HG03460 (cell line): ENCODE data around the gene MED10.

Experiments
- ATAC-seq: cut with Tn5 transposase; IDR thresholded peaks from one replicate; pipeline ENCODE4 v1.9.1; 2021; ENCODE audit not compliant: unreplicated experiment

Gene MED10

DNA sequence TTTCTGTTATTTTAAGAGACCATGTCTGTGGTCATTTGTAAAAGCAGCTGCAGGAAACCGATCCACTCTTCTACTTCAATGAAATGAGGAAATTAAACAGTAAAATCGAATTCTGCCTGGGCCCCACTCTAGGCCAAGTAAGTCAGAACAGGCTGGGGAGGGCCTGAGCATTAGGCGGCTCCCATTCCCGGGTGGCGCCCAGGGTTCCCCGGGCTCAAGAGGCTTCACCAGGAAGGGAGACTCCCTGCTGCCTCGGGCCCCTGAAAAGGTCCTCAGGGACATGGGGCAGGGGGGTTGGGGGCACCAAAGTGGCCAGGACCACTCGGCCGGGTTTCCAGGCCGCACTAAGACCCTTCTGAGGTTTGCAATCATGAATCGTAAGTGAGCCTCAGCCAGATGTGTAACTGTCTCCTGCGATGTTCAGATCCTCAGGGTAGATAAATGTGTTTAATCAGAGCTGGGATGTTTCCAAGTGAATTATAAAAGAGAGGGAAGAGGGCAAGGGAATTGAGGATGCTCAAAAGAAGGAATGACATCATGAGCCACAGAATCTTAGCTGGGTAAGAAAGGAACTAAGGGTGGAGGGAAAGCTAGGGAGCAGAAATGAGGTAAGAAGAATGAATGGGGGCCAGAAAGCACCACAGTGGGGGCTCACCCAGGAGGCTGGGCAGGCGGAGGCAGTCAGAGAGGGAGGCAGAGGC is 24.6 kb downstream of the MED10 start:
- no peak for ATAC-seq

DNA sequence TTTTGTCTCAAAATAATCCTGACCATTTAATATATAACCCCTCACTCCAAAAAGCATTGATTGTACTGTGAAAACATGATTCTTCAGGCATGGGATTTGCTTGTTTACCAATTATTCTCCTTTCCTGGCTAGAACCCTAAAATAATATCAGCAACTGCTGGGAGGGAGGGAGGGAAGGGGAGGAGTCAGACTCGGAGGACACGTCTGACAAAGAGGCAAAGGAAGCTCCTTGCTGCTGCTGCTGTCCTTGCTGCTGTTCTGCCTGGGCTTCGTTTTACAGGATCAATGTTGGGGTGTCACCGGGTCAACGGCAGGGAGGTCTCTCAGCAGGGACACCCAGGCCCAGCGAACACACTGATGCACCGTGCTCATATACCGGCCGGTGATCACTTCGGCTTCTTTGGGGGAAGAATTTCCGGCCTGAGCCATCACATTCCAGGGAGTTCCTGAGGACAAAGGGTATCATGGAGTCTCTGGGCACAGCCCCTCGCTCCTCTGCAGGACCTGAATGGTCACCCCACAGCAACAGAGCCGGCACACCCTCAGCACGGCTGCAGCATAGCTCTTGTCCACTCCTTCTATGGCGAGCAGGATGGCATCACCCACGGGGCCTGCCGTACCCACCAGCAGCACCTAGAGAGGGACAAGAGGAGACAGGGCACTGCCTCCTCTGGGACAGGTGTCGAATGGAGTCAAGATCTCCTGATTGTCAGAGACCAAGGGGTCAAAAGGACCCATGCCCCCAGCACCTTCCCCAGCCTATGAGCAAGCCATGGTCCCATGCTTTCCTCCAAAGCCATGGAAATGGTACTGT is 27.9 kb downstream of the MED10 start:
- no peak for ATAC-seq

DNA sequence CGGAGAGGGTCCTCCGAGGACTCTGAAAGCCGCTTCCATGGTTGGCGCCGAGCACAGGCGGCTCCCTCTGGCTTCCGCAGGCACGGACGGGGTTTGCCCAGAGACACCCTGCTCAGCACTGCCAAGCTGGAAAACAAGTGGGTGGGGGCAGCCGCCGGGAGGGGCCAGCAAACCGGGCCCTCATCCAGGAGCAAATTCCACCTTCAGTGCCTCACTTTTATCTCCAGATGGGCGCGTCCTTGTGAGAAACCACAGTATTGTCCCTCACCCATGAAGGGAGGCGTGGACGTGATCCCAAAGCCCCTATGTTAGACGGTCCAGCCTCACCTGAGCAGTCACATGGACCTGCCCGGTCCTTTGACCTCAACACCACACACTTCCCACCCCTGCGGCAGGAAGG is 29.0 kb downstream of the MED10 start:
- no peak for ATAC-seq

DNA sequence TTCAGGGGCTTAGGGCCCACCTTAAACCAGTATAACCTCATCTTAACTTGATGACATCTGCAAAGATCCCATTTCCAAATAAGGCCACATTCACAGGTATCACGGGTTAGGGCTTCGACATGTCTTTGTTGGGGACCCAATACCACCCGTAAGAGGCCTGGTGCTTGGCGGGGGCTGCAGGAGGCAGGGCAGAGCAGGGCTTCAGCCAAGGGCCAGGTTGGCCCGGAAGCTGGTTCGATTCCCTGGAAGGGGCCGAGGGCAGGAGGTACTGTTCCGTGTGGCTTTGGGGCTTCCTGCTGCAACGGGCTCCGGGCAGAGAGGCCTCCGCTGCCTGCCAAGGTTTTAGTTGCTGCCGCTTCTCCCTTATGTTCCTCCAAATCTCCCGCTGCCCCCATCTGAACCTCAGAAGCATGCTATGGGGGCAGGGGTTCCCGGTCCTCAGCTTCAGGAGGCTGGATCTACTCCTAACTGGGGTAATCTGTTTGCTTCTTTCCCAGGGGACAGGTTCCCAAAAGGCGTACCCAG is 29.8 kb downstream of the MED10 start:
- ATAC-seq, result no peak

DNA sequence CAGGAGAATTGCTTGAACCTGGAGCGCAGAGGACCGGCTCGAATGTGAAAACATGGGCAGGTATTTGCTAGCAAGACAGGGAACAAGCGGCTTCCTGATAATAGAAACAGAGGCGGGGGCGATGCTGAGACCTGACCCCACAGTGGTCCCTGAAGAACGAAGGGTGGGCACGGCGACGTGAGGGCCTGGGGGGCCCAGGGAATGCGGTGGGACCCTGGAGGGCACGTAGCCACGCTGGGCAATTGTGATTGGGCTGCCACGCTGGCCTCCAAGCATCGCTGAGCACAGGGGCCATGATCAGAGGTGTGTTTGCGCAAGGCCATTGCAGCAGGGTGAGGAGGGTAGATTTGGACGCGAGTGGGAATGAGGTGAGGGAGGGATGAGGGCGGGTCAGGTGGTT is 30.7 kb downstream of the MED10 start:
- ATAC-seq, result no peak

DNA sequence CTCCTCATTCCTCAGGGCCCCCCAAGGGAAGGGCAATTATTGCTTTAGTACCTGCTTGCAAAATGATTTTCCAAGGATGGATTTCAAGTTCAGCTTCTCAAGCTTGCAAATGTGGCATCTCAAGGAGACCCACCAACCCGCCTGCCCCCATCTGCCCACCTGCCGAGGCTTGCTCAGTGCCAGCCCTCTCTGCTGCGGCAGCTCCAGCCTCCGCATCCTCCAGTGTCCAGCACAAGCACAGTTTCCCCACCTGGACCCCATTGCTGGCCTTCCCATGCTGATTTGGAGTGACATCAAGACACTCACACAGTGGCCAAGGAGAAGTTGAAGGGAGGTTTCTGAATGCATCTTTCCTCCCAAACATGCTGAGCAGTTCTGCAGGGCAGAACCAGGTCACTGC is 31.2 kb downstream of the MED10 start:
- ATAC-seq, result no peak

DNA sequence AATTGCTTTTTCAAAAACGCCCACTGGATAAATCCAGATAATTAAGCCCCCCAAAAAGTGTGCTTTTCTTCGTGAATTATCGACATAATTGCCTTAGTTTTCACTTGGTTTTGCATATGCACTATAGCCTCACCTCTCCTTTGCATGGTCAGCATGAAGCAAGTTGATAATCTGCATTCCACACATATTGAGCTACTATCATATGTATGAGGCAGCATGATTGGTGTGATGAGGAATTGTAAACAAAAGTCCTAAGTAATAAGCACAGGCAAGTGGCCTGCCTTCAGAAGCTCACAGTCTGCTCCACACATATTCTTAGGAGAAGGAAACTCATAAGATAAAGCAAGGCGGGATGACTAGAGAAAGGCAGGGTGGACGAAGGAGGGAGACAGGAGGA is 33.8 kb downstream of the MED10 start:
- no peak for ATAC-seq

DNA sequence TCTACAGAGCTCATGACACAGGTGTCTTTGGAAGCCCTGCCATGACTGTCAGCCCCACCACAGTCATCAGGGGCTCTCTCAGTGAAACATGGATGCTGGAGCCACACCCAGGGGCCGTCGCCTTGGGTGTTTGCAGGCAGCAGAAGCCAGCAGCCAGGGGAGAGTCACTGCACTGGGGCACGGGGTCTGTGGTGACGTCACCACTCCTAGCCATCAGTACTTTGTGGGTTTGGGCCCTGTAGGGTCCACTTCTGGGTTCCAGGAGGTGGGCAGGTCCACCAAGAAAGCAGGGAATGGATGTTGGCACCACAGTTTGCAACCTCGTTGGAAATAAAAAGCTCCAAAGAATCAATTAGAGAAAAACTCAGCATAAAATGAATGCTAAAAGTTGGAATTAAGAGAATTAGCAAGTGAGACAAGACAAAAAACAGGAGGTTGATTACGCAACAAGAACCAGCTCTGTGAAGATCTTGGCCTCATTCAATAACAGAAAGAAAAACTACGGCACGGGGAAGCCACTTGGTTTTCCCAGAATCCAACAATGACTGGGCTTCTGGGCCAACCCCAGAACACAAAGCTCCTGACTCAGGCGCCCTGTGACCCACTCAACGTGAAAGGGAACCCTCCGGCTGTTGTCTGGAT is 34.3 kb downstream of the MED10 start:
- ATAC-seq, result no peak

DNA sequence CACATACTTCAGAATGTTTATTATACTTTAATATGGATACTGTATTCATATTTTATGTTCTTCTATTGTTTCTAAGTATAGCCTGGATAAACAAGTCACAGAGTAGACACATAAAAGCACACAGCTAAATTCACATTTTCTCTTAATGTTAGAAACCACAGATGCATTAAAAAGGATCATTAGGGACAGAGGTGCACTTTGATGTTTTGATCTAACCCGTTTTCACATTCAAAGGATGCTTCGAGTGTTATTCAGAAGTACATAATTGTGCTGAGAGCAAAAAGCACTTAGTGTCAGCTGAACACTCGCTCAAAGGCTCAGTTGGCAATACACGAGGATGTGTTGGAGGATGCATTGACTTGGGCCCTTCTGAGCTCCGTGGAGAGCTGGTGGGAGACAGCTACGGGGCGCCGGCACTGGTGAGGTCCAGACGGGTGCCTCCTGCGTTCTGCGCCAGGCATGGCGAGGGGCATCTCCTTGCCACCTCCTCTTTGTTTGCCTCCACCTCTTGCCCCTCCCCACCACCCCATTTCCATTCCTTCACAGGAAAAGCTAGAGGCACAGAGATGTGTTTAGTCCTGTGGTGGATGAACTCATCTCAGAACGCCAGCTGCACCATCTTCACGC is 35.5 kb downstream of the MED10 start:
- ATAC-seq, result no peak

DNA sequence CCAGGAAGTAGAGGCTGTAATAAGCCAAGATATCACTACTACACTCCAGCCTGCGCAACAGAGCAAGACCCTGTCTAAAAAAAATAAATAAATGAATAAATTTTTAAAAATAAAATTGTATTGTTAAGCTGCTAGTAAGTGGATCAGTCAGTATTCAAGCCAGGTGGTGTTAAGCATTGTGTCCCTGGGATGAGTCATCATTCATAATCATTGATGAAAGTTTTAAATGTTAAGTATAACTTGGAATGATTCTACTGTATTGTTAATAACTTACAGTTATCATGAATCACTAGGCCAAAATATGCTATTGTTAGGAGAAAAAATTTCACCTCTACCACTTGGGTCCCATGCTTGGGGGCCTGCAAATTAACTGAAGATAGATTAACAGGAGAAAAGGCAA is 38.2 kb downstream of the MED10 start:
- ATAC-seq, result no peak

DNA sequence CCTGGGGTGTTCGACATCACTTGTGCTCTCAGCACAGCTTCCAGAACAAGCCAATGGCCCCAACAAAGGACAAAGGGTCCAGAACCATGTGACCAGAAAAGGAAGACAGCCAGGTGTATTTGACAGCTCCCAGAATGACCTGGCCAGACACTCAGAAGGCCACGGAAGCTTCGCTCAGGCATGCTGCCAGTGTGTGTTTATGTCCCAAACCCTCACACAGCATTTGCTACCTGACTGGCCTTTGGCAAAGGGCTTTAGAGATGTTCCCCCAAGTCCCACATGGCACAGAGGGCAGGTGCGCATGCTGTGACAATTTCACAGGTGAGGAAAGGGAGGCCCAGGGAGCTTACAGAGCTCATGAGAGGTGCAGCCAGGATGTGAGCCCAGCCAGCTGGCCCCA is 39.5 kb downstream of the MED10 start:
- ATAC-seq, result no peak

DNA sequence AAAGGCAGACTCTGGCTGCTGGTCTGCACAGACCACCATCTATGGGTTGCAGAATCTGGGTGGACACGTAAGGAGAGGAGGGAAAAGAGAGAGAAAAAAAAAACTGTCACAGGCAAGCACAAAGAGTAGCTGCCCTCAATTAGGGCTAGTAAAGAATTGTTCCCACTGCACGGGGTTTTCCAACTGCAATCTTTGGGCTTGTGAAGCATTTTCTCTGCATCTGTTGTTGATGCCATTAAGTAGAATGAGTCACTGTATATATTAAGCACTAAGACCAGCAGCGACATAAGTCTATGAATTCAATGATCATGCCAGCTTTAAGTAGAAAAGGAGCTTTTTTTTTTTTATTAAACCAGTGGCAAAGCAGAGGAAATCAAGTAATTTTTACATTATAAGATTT is 40.2 kb downstream of the MED10 start:
- no peak for ATAC-seq

DNA sequence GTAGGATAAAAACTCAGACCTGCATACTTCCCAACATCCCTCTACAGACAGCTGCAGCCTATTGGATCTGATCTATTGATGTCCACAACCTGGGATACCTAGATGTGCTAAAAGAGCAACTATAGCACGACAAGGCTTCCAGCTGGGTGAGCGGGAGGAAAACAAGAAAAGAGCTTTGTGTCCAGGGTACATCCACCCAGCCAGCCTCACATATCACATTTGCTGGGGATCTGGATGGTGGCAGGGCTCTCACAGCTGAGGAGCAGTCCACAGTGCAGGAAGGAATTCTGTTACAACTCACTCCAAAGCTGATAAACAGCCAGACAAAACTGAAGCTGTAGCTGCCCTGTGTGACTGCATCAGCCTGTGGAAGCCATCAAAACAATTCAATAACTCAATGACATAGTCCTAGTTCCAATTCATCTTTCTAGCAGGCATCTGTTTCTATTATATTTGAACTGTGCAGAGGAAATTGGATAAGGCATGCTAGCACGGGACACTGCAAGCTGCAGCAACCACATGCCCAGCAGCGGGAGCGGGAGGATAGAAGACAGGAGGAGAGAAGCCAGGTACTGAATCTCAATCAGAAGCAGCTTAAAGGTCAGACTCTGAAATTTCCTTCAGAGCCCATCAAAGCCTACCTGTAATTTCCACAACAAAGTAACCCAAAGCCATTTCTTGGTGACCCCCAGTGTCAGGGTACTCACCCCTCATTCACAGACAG is 45.0 kb downstream of the MED10 start:
- no peak for ATAC-seq

DNA sequence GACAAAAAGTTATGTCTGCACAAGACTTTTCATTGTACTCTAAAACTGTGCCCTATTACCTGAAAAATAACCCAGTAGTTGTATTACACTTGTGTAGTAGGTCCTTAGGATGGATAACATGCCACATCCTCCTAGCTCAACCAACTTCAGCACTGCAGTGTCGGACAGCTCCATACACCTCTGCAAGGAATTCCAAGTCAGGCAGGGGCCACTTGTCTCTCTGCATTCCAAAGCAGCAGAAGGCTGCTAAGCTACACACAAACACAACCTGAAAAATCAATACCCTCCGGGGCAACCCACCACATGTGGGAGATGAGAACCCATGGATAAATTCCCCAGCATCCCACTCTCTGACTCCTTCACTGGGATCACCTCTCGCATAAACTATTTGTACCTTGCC is 50.2 kb downstream of the MED10 start:
- ATAC-seq, result no peak

DNA sequence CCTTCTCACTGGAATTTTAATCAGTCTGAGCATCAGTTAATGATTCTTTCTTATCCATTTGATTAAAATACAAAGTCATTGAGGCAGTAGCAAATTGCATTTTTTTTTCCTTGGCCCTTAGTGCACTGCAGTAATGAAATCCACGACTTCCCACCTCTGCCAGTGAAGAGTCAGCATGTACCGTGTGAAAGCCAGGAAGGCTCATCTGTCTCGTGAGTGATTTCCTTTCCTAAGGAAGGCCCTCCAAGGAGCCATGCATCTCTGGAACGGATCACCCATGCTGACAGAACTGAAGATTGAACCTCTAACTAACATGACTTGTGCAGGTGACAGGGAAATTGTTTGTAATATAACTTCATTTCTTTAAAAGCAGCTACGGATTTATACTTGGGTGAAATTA is 51.6 kb downstream of the MED10 start:
- ATAC-seq, result no peak

DNA sequence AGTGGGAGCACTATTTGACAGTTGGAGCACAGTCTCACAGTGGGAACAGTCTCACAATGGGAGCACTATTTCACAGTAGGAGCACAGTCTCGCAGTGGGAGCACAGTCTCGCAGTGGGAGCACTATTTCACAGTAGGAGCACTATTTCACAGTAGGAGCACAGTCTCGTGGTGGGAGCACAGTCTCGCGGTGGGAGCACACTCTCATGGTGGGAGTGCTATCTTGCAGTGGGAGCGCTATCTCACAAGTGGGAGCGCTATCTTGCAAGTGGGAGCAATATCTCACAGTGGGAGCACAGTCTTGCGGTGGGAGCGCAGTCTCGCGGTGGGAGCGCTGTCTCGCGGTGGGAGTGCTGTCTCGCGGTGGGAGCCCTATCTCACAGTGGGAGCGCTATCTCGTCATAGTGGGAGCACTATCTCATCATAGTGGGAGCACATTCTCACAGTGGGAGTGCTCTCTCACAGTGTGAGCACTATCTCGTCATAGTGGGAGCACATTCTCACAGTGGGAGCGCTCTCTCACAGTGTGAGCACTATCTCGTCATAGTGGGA is 56.1 kb downstream of the MED10 start:
- ATAC-seq, result no peak
